HG03103 (cell line): ENCODE results near the gene OGT.

ENCODE experiments used
- ATAC-seq: cut with Tn5 transposase; IDR thresholded peaks from one replicate; pipeline ENCODE4 v1.9.1; 2021; ENCODE audit warnings: low read depth; ENCODE audit not compliant: unreplicated experiment

Gene OGT

DNA sequence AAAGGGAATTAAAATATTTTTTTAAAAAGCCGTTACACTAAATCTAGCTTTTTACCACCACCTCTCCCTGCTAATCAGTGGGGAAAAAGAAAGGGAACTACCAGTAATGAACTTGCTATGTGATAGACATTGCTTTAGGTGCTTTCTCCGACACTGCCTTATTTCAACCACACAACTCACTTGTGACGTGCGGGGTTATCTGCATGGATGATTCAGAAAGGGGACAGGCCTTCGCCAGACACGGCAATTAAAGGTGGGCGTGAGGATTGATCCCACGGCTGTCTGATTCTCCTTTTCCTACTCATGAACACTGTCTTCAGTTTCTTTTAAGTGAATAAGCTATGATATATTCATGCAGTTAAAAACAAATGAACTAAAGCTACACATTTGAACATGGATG is 86.3 kb downstream of the OGT start:
- ATAC-seq: no peak

GRCh38 chrX:71619986-71620385 is 87.1 kb downstream of the OGT start:
- ATAC-seq: no peak

GRCh38 chrX:71621603-71622002 is 88.7 kb downstream of the OGT start:
- no peak for ATAC-seq

- ATAC-seq: no peak
Observed at GRCh38 chrX:71622032-71622575, 89.2 kb downstream of the OGT start.

- ATAC-seq: peak; percentile 51
Observed at GRCh38 chrX:71622576-71623450, 89.9 kb downstream of the OGT start.

GRCh38 chrX:71623714-71624113 is 90.8 kb downstream of the OGT start:
- ATAC-seq: no peak

- ATAC-seq: no peak
Observed at GRCh38 chrX:71625471-71625870, 92.6 kb downstream of the OGT start.
